Colon (tissue), 2 donors: ENCODE results near the gene CYB561D2.

Experiments
- FAIRE-seq: peaks from 2 replicates; lab custom pipeline; 2012; peaks lifted over from hg19 to GRCh38; lab: Jason Lieb, UNC
- donor health status: control.
- donor health status: control.

CYB561D2 gene

GRCh38 chr3:50341996-50342650 is 8.5 kb upstream of the CYB561D2 start:
- FAIRE-seq: no peak

- FAIRE-seq: no peak
Observed at GRCh38 chr3:50342813-50343633, 7.6 kb upstream of the CYB561D2 start.

- no peak for FAIRE-seq
Observed at GRCh38 chr3:50345008-50345407, 5.7 kb upstream of the CYB561D2 start.

GRCh38 chr3:50345586-50346234 is 5.0 kb upstream of the CYB561D2 start, which contains the start of gene ZMYND10:
TSS of gene ZMYND10 (minus strand) at chr3:50345732. CDS start at chr3:50345579, 153 bp downstream.
- FAIRE-seq: no peak

GRCh38 chr3:50347187-50347813 is 3.4 kb upstream of the CYB561D2 start:
- no peak for FAIRE-seq

GRCh38 chr3:50350213-50350526 is 492 bp upstream of the CYB561D2 start:
- no peak for FAIRE-seq

- FAIRE-seq: no peak
Observed at GRCh38 chr3:50351323-50351697, 648 bp downstream of the CYB561D2 start.

GRCh38 chr3:50352781-50353180 is 2.1 kb downstream of the CYB561D2 start:
- no peak for FAIRE-seq

GRCh38 chr3:50353245-50354004 is 2.8 kb downstream of the CYB561D2 start:
- no peak for FAIRE-seq

- FAIRE-seq: no peak
Observed at GRCh38 chr3:50354186-50354764, 3.6 kb downstream of the CYB561D2 start.

- no peak for FAIRE-seq
Observed at GRCh38 chr3:50354850-50355249, 4.2 kb downstream of the CYB561D2 start.

- no peak for FAIRE-seq
Observed at GRCh38 chr3:50355829-50356552, 5.3 kb downstream of the CYB561D2 start.

GRCh38 chr3:50356553-50356952 is 5.9 kb downstream of the CYB561D2 start:
- FAIRE-seq: no peak

GRCh38 chr3:50357481-50357880 is 6.8 kb downstream of the CYB561D2 start:
- no peak for FAIRE-seq

GRCh38 chr3:50358355-50358910 is 7.8 kb downstream of the CYB561D2 start:
- no peak for FAIRE-seq

GRCh38 chr3:50358911-50359759 is 8.5 kb downstream of the CYB561D2 start, which contains the start of gene TMEM115:
TSS of gene TMEM115 (minus strand) at chr3:50359521. CDS start at chr3:50359063, 458 bp downstream.
- FAIRE-seq: peak; percentile 47

GRCh38 chr3:50359760-50360110 is 9.1 kb downstream of the CYB561D2 start:
- FAIRE-seq: no peak

- no peak for FAIRE-seq
Observed at GRCh38 chr3:50364573-50365079, 14.0 kb downstream of the CYB561D2 start.

GRCh38 chr3:50365080-50365841 is 14.6 kb downstream of the CYB561D2 start:
- no peak for FAIRE-seq
